ENCODE measurements around the gene HMX1.

The HMX1 gene

GRCh38 chr4:8841678-8842268, 29.9 kb downstream of the HMX1 start:
- Mint-ChIP-seq H3K36me3 (ENCODE audit: low read depth) (no peaks in the 10 kb centered on the region), H3K9me3 (no peaks in the 10 kb centered on the region), H3K4me1 (peaks cover 11% of the 10 kb centered on the region), H3K27me3 (ENCODE audit: low read depth, poor library complexity) (peaks cover 28% of the 10 kb centered on the region), H3K4me3 (no peak overlapping the region), H3K27ac (no peak overlapping the region)
- DNase-seq, result no peak
- TF ChIP-seq CTCF (IDR thresholded peaks at IDR 0.05), result no peak

GRCh38 chr4:8840816-8841455, 30.7 kb downstream of the HMX1 start:
- no peak for TF ChIP-seq CTCF (IDR thresholded peaks at IDR 0.05)
- H3K4me1 Mint-ChIP-seq, result peaks cover 11% of the 10 kb centered on the region
- H3K9me3 Mint-ChIP-seq, result no peaks in the 10 kb centered on the region
- no peak overlapping the region for H3K4me3 Mint-ChIP-seq
- H3K27ac Mint-ChIP-seq, result no peak overlapping the region
- no peak for DNase-seq
- peaks cover 29% of the 10 kb centered on the region for H3K27me3 Mint-ChIP-seq (ENCODE audit: low read depth, poor library complexity)
- H3K36me3 Mint-ChIP-seq (ENCODE audit: low read depth), result no peaks in the 10 kb centered on the region

- H3K36me3 Mint-ChIP-seq (ENCODE audit: low read depth), result no peaks in the 10 kb centered on the region
- H3K4me3 Mint-ChIP-seq, result no peak overlapping the region
- peaks cover 11% of the 10 kb centered on the region for H3K4me1 Mint-ChIP-seq
- H3K9me3 Mint-ChIP-seq, result no peaks in the 10 kb centered on the region
- no peak overlapping the region for H3K27ac Mint-ChIP-seq
- H3K27me3 Mint-ChIP-seq (ENCODE audit: low read depth, poor library complexity), result peaks cover 25% of the 10 kb centered on the region
- DNase-seq, result no peak
- no peak for TF ChIP-seq CTCF (IDR thresholded peaks at IDR 0.05)
Measured at GRCh38 chr4:8840006-8840793, 31.4 kb downstream of the HMX1 start.

GRCh38 chr4:8838961-8839431, 32.6 kb downstream of the HMX1 start:
- H3K36me3 Mint-ChIP-seq (ENCODE audit: low read depth), result no peaks in the 10 kb centered on the region
- no peak overlapping the region for H3K27ac Mint-ChIP-seq
- no peak for TF ChIP-seq CTCF (IDR thresholded peaks at IDR 0.05)
- H3K4me1 Mint-ChIP-seq, result peaks cover 11% of the 10 kb centered on the region
- no peak for DNase-seq
- H3K27me3 Mint-ChIP-seq (ENCODE audit: low read depth, poor library complexity), result peaks cover 24% of the 10 kb centered on the region
- H3K4me3 Mint-ChIP-seq, result no peak overlapping the region
- no peaks in the 10 kb centered on the region for H3K9me3 Mint-ChIP-seq

- Mint-ChIP-seq H3K27me3 (ENCODE audit: low read depth, poor library complexity) (peaks cover 20% of the 10 kb centered on the region), H3K4me1 (peaks cover 11% of the 10 kb centered on the region), H3K9me3 (no peaks in the 10 kb centered on the region), H3K36me3 (ENCODE audit: low read depth) (no peaks in the 10 kb centered on the region), H3K4me3 (no peak overlapping the region), H3K27ac (no peak overlapping the region)
- no peak for DNase-seq
- TF ChIP-seq CTCF (IDR thresholded peaks at IDR 0.05), result no peak
Measured at GRCh38 chr4:8838296-8838960, 33.2 kb downstream of the HMX1 start.
